ENCODE measurements around the gene C1QBP. TPM values are rescaled to one million over a fixed set of nuclear protein-coding genes. Genes with fewer than 3 reads are reported as not detected.

Gene C1QBP
- total and polyA plus RNA-seq, 2 of the 4 experiments (the other 2 are of a cell fraction): 172 to 173 TPM

DNA sequence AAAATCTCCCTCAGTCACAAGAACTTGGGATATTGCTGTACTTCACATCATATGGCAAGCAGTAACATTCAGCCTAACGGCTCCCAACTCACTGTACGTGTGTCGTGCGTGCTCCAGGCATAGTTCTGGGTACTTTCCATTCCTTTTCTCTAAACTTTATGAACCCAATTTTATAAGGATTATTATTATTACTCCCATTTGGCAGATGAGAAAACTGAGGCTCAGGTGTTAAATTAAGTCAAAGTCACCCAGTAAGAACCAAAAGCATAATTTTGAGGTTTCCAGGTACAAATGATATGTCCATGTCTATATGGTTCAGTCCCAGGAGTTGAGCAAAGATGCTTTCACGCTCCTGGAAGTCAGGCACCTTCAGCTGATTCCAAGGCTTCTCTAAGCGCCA, 4.8 kb upstream of the C1QBP start:
- H3K4me2 ChIP-seq (ENCODE audit: low read depth, low read length): no peak overlapping the region
- in situ Hi-C loops (cut with MboI; ENCODE audit: low sequenced_read_pairs): loop anchor here (5.0 kb wide), 1 partner anchor 196 kb away; no protein-coding TSS in a partner anchor
- no peak overlapping the region for H3K9ac ChIP-seq (ENCODE audit: low read depth, low read length)
- H3K79me1 ChIP-seq (ENCODE audit: low read depth in 1 of 2, low read length in 2 of 2): peaks cover 8 to 20% of the 10 kb centered on the region in 2 experiments; a peak in 3 of 4 replicates
- no peak overlapping the region for H2BK5ac ChIP-seq (ENCODE audit: low read depth, low read length, poor library complexity, severe bottlenecking)
- no peak overlapping the region for H2AK5ac ChIP-seq (ENCODE audit: low read depth, low read length)
- no peak overlapping the region for H2BK120ac ChIP-seq (ENCODE audit: low read depth, low read length)
- 100% methylated on average over 2 of the region's 6 CpGs; no CpG with 5 or more reads in 1 of the 2 experiments for WGBS, 2 experiments (ENCODE audit: extremely low coverage in 2 of 2, insufficient read length in 1 of 2)
- no peak overlapping the region for H3K23ac ChIP-seq (ENCODE audit: low read depth, low read length)
- no peaks in the 10 kb centered on the region for H3K4me1 ChIP-seq (ENCODE audit: control insufficient read depth, insufficient read depth, low read length)
- H3K56ac ChIP-seq (ENCODE audit: extremely low read depth, insufficient read depth, low read length): no peak overlapping the region
- H3K4ac ChIP-seq (ENCODE audit: low read depth, low read length): no peak overlapping the region
- no peak overlapping the region for H3K4me3 ChIP-seq (ENCODE audit: insufficient read depth, low read depth, low read length)
- H3K9me1 ChIP-seq (ENCODE audit: insufficient read depth, low read length): no peaks in the 10 kb centered on the region
- no peak for ATAC-seq (ENCODE audit: low read depth)
- H4K91ac ChIP-seq (ENCODE audit: insufficient read depth, low read depth, low read length): no peak overlapping the region
- intact Hi-C loops (cut with micrococcal nuclease): no loop called here
- H2AK9ac ChIP-seq (replicated peaks; ENCODE audit: low read depth, low read length, poor library complexity): no peak overlapping the region
- no peak overlapping the region for H3K18ac ChIP-seq (ENCODE audit: low read depth, low read length)
- no peaks in the 10 kb centered on the region for H4K20me1 ChIP-seq (ENCODE audit: insufficient read depth, low read length)
- no peak overlapping the region for H2BK20ac ChIP-seq (ENCODE audit: low read depth, low read length)
- H3K9me3 ChIP-seq (ENCODE audit: control insufficient read depth, insufficient read depth, low read length): no peaks in the 10 kb centered on the region
- no peak overlapping the region for H4K5ac ChIP-seq (ENCODE audit: low read depth, low read length)
- no peak overlapping the region for H3K14ac ChIP-seq (replicated peaks; ENCODE audit: low read depth, low read length)
- no peak overlapping the region for H2AFZ ChIP-seq (replicated peaks; ENCODE audit: low read length, poor library complexity)
- ChIA-PET CTCF (no interaction called here), POLR2A (ENCODE audit: unreplicated experiment) (no interaction called here)
- H4K8ac ChIP-seq (ENCODE audit: low read depth in 2 of 2, low read length in 2 of 2): no peak overlapping the region
- BruUV-seq (replicated peaks): no TSS peak
- H3K27me3 ChIP-seq (ENCODE audit: control insufficient read depth, insufficient read depth, low read length): no peaks in the 10 kb centered on the region
- no peak for DNase-seq
- H3K27ac ChIP-seq (ENCODE audit: insufficient read depth, low read length): no peak overlapping the region
- H2BK15ac ChIP-seq (ENCODE audit: low read depth, low read length): no peak overlapping the region
- dilution Hi-C loops (cut with HindIII; ENCODE audit: low sequenced_read_pairs, unreplicated experiment): no loop called here
- peaks cover 31% of the 10 kb centered on the region for H3K36me3 ChIP-seq (ENCODE audit: control insufficient read depth, insufficient read depth, low read length)
- TF ChIP-seq NFE2L2 (IDR thresholded peaks at IDR 0.05; ENCODE audit: low read depth, low read length): no peak
- no peak for TF ChIP-seq POLR2A (IDR thresholded peaks at IDR 0.05; ENCODE audit: low read depth, low read length)
- no peak for TF ChIP-seq MAFK (IDR thresholded peaks at IDR 0.05; ENCODE audit: low read depth, low read length)
- no peak for TF ChIP-seq RCOR1 (IDR thresholded peaks at IDR 0.05; ENCODE audit: insufficient replicate concordance, low read length)
